ACHN (cell line): Measurements from ENCODE around the gene RACK1.

Experiments used
- DNase-seq: peaks from one replicate; pipeline ENCODE4 v3.0.0-alpha.2; 2015
- in situ Hi-C: cut with HindIII; loops from 2 replicates; pipeline ENCODE4 v1.10.0; 2017; ENCODE audit warnings: low sequenced_read_pairs, low pct_ligation_motif_present, low pct_unique_long_range_greater_than_20kb

Gene RACK1

DNA sequence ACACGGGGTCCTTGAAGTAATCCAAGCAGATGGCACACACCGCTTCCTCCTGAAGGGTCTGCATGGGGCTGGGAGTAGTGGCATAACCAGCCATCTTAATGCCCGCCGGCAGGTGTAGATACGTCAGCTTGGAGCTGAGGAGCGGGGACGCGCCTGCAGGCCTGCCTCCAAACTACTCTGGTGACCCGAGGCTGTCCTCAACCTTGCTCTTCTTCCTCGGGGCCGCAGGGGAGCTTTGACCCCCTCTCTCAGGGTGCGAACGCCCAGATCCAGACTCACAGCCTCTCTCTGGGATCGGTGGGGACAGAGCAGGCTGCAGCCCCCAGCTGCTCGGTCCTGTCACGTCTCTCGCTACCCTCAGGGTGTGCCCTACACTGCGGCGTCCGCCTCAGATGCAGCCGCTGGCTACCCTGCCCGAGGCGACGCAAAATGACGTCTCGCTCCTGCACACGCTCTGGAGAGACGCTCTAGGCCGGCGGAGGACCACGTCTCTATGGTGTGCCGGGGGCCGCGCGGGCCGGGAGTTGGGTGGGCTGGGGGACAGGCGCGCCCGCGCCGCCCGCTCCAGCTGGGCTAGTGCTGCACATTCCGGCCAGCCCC is 17.1 kb upstream of the RACK1 start, which contains the start of gene TRIM52:
Gene TRIM52 (minus strand): TSS at position 424 of the 600 bp plus-strand sequence. CDS start 330 bp downstream, at position 94.
- in situ Hi-C loops: no loop called here
- peak; percentile 84 for DNase-seq

DNA sequence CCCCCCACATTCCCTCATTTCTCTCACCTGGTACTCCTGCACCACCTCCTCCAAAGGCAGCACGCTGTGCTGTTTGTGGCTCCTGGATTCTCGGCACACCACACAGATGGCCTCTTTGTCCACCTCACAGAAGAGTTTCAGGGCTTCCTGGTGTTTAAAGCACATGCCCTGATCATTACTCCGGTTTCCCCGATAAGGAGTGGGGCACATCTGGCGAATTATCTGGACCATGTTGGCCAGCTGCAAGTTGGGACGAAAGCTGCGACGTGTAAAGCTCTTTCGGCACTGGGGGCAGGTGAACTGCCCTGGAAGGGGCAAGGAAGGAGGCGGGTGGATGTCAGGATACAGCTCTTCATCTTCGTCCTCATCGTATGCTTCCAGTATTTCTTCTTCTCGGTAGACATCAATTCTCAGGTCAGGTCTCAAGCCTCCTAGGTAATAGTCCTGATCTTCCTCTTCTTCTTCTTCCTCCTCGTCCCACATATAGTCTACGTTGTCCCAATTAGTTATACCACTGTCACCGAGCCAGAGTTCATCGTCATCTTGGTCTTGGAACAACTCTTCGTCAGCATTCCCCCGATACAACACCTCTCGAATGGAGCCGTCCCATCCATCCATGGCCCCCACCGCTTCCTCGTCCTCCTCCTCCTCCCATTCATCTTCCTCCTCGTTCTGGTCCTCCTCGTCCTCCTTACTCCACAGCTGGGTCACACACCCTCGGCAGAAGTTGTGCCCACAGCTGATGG is 16.4 kb upstream of the RACK1 start:
- DNase-seq: no peak
- in situ Hi-C loops: no loop called here

DNA sequence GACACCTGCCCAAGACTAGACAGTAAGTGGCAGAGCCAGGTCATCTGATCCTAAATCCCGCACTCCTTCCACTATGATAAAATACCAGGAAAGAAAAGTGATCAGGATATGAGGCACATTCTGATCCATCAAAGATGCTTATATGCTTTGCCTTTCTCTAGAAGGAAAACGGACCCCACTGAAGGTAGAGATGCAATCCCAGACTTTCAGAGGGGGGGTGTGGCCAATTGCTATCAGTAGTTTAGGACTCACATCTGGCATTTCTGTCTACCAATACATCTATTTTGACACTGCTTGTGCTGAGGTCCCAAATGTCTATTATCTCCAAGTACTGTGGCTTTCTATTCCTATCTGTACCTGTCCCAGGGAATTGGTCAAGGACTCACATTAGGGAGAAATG is 15.6 kb upstream of the RACK1 start:
- no peak for DNase-seq
- in situ Hi-C loops: no loop called here

DNA sequence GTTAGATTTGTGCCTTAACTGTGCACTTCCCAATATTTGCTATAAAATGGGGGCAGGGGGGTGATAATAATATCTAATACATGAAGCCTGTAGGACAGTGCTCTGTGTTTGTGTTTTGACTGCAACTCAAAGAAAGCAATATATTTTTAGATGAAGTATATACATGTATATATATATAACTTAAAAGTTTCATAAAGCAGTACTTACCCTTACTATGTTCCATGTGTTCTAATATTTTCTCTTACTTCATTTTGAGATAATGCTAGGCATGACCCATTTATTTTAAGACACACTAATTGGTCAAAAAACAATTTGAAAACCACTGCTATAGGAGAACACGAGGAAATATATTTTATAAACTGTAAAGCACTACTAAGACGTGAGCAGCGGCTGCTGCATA is 14.9 kb upstream of the RACK1 start:
- in situ Hi-C loops: no loop called here

DNA sequence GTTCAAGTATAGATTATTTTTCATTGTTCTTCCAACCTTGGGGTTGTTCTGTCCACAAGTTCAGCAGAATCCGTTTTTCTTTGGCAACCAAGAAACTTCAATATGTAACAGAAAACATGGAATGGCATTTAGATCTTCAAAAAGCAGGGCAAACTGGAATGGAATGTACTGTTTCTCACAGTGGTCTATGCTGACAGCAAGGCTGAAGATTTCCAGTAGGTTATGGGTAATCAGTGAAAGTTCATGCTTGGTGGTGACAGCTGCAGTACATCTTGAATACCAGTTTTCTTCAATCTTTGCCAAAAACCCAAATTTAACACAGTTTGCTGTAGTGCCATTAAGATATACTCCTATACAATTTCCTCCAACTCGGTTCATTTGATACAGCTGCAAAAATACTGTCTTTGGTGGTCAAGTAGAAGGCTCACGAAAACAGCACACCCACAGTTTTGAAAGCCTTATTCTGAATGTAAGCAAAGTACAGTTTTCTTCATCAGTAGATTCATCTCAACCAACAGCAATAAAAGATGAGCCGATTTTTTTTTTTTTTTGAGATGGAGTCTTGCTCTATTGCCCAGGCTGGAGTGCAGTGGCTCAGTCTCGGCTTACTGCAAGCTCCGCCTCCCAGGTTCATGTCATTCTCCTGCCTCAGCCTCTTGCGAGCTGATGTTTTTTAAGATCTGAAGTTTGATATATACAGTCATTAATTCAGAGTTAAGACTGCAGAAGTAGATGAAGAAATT is 12.3 kb upstream of the RACK1 start:
- in situ Hi-C loops: no loop called here
- no peak for DNase-seq

More for the DNA sequence above, 14.9 kb upstream of the RACK1 start:
- no peak for DNase-seq

DNA sequence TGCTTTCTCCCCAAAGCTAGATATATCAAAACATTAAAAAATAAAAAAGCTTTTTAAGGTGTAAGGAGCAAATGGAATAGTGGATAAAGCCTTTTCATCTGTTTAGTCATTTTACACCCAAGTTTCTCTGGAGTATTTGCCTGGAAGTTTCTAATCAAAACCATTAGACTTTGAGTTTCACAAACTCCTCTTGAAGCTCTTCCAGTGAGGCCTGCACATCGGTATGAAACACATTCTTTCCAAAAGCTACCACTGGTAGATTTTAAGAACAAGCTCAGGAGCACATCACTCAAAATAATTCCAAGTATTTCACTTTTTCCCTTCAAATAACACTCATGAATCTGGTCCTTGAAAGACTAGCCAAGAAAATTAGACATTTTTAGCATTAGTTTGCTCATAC is 11.6 kb upstream of the RACK1 start:
- no peak for DNase-seq
- in situ Hi-C loops: no loop called here

DNA sequence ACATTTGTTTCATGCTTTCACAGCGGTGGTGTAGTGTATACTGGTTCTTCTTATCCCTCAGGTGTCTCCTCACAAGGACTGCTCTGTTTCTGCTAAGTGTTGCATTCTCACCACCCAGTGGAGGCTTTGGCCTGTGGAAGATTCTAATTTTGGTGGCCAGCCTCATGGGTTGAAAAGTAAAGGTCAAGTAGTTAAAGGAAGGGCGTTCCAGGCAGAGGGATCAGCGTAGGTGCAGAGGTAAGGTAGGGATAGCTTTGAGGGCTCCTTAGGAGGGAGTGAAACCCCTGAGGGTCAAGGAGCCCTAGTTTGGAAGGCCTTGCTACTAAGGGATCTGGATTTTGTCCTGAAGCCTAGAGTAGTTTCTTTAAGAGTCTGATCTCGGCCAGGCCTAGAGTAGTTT is 4.6 kb upstream of the RACK1 start:
- in situ Hi-C loops: no loop called here
- DNase-seq: no peak

DNA sequence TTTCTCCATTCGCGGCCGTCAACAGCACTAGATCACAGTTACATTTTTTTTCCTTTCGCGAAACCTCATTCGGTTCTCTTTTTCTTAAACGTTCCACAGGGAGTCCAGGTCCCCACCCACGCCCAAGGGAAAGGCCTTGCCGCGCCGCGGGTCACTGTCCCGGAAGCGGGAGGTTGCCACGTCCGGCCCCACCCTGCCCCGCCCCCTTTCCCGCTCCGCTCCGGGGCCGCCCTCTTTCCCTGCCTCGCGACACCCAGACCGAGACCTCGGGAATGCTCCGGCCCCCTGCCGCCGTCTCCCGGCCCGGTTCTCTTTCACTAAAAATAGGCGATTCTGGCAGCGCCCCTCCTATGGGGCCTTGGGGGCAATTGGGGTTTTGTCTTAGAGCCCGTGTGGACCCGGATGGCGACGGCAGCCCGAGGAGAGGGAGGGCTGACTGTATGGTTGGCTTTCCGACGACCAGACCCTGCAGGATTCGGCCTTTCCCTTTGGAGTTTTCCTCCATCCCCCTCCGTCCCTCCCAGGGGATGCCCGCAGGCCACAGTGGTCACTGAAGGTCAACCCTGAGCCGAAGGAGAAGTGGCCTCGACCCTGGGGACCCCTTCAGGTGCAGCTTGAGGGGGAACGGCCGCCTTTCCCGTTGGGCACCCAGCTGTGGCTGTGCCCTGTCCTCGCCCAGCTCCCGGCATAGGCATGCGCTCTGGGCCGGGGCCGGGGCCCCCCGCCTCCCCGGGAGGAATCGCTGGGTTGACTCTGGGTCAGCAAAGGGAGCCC is 2.8 kb upstream of the RACK1 start:
- peak; percentile 81 for DNase-seq
- in situ Hi-C loops: no loop called here

DNA sequence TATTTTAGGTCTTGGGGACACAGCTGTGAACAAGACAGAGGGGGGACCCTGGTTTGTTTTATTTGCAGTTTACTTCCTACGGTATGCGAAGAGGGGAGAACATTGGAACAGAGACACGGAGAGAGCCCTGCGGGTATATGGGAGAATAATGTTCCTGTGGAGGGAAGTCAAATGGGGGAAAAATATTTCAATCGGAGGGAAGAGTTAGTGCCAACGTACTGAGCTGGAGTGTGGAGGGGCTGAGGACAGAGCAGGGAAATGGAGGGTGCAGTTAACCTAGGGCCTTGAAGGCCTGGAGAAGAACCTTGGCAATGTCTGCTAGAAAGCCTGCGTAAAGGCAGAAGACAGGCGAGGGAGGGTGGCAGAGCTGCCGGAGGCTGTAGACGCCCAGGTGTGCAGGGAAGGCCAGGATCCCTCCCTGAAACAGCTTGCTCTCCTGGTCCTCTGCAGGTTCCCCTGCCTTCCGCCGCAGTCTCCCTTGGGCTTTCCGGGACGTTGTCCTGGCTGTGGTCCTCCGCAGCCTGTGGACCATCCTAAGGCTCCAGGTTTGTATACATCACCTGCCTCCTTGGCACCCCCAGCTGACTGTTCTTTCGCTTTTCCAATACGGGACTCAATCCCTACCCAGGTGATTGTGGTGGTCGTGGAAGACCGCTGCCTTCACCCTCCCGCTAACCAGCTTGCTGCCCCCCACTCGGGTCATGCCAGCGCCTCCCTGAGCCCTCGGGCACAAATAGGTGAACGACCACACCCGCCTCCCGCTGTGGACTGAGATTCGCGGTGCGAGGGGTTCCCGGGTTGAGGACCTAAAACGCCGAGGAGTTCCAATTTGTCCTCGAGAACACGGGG is 1.9 kb upstream of the RACK1 start:
- no peak for DNase-seq
- in situ Hi-C loops: no loop called here

DNA sequence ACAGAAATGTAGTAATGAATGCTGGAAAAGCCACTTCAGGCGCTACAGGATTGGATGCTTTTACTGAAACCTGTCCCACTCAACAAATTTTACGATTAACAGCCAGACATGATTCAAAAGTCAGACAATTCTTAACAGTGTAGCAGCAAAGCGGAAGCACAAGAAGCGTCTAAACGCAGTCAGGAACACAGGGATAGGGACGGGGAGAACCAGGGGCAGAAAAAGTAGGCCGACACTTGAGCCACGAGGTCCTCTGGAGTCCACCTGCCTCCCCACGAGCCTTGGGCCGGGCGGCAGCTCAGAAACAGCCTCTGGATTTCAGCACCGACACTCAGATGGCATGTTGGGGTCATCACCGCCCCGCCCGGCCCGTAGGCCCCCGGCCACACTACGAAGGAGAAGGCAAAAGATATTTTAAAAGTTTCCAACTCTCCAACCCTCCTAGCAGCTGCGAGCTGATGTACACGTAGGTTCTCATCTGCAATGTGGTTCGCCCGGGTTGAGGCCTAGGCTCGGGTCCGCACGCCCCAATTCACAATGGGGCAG is 615 bp downstream of the RACK1 start:
- peak; percentile 9 for DNase-seq
- in situ Hi-C loops: no loop called here

DNA sequence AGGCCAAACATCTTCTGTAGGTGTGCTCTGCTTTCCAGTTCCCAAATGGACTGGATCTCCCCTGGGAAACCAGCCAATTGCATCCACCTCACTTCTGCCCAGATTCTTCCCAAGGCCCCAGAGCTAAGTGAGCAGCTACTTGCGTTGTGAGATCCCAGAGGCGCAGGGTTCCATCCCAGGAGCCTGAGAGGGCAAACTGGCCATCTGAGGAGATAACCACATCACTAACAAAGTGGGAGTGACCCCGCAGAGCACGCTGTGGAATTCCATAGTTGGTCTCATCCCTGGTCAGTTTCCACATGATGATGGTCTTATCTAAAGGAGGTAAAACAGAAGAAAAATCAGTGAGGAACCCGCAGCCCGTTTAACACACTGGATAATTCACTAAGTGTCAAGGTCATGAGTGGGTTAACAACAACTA is 1.7 kb downstream of the RACK1 start:
- in situ Hi-C loops: no loop called here
- no peak for DNase-seq

DNA sequence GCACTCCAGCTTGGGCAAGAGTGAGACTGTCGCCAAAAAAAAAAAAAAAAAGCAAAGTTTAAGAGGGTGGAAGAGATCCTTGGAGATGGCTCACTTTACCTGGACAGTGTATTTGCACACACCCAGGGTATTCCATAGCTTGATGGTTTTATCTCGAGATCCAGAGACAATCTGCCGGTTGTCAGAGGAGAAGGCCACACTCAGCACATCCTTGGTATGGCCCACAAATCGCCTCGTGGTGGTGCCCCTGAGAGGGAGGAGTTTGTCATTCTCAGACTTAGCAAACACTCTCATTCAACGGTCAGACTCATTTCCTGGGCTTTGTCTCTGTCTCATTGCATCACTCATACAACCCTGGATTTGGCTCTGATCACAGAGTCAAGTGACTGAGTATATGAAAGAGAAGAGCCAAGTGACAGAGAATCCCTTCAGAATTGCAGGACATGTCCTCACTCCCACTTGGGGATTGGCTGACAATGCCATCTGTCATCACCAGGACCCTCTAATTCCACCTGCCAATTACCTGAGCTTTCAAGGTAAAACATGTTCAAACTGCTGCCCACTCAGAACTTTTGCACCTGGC is 2.2 kb downstream of the RACK1 start:
- in situ Hi-C loops: no loop called here
- peak; percentile 40 for DNase-seq

DNA sequence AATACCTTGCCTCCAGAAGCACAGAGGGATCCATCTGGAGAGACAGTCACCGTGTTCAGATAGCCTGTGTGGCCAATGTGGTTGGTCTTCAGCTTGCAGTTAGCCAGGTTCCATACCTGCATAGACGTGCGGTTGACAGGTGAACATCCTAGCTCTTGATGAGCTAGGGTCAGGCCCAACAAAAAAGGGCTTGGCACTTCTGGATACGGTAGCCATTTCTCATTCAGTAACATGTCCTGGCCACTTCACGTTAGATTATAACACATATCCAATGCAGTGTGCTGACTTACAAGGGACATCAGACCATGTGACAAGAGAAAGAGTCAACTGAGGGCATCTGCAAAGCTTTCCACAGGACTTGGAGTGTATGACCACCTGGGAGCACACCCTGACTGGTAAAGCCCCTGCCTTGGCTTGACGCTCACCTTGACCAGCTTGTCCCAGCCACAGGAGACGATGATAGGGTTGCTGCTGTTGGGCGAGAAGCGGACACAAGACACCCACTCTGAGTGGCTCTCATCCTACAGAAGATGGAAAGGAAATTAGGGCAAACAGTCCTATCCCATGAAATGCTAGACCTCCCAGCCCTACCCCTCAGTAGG is 4.5 kb downstream of the RACK1 start:
- in situ Hi-C loops: no loop called here

DNA sequence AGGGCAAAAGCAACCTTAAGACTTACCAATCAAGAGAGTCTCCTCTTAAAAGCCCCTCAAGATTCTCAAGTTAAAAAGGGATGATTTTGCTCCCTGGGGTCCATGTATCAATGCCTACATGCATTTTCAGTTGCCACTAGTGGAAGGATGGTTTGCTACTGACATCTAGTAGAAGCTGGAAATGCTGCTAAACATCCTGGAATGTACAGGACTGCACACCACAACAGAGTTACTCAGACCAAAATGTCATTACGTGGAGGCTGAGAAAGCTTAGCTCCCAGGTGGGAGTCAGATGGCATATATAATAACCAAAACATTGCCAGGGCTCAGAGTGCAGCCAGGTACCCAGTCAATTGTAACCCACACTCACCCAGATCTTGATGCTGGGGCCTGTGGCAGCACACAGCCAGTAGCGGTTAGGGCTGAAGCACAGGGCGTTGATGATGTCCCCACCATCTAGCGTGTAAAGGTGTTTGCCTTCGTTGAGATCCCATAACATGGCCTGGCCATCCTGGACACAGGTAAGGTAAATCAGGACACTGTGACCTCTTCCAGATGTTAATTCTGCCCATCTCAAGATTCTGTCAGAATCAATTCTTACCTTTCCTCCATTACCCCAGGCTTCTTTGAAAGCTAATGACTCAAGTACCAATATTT is 5.8 kb downstream of the RACK1 start:
- in situ Hi-C loops: no loop called here

More for the DNA sequence above, 4.5 kb downstream of the RACK1 start:
- no peak for DNase-seq

DNA sequence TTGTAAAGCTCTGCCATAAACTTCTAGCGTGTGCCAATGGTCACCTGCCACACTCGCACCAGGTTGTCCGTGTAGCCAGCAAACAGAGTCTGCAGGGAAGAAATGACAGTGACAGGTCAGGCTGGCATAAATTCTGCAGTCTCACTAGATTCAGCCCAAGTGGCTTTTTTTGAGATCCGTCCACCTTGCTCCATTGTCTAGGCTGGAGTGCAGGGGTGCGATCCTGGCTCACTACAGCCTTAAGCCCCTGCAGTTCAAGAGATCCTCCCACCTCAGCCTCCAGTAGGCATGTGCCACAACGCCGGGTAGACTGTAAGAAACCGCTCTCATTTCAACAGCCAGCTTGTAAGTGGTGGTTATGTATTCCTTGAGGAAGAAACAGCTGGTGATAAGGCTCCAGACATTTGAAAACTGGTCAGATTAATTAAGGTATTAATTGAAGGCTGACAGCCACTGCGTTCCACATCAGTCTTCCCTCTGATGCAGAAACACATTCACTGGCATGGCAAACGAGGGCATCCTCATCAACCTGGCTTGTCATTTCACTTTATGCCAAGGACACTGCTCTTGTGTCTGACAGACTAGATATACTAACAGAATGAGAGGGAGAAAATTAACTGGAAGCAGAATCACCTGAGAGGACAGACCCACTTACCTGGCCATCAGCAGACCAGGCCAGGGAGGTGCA is 6.6 kb downstream of the RACK1 start:
- in situ Hi-C loops: no loop called here
- DNase-seq: no peak

More for the DNA sequence above, 5.8 kb downstream of the RACK1 start:
- DNase-seq: no peak

DNA sequence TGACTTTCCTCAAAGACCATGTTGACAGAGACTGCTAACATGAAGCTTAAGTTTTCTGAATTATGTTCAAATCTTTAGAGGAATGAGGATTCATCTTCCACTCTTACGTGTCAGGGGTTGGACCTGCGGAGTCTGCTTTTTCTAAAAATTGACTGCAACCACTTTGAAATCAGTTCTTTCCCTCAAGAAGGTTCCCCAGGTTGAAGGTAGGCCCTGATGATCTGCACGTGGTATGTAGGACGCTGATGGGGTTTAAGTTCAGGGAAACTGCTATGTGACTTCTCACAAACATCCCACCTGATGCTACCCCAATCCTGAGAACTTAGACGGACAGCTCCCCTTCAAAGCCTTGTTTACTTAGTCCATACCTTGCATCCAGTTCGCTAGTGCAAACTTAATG is 7.2 kb downstream of the RACK1 start:
- in situ Hi-C loops: no loop called here
- DNase-seq: no peak
